ENCODE measurements around the gene ATP8A2. TPM values are rescaled to one million over a fixed set of nuclear protein-coding genes. Genes with fewer than 3 reads are reported as not detected.

The ATP8A2 gene
- total RNA-seq, 1 experiment from 2014 or later: 5.2 TPM

DNA sequence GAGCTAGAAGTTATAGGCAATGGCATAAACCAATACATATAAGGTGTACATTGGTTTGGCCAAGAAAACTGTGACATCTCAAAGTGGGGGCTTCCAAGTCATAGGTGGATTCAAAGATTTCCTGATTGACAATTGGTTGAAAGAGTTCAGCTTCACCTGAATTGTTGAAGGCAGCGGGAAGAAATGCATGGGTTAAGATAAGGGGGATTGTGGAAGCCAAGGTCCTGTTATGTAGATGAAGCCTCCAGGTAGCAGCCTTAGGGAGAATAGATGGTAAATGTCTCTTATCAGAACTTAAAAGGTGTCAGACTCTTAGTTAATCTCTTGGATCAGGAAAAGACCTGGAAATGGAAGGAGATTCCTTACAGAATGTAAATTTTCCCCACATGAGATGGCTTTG lies 26.0 kb downstream of the ATP8A2 start (continued):
- TF ChIP-seq, protein P1, sequence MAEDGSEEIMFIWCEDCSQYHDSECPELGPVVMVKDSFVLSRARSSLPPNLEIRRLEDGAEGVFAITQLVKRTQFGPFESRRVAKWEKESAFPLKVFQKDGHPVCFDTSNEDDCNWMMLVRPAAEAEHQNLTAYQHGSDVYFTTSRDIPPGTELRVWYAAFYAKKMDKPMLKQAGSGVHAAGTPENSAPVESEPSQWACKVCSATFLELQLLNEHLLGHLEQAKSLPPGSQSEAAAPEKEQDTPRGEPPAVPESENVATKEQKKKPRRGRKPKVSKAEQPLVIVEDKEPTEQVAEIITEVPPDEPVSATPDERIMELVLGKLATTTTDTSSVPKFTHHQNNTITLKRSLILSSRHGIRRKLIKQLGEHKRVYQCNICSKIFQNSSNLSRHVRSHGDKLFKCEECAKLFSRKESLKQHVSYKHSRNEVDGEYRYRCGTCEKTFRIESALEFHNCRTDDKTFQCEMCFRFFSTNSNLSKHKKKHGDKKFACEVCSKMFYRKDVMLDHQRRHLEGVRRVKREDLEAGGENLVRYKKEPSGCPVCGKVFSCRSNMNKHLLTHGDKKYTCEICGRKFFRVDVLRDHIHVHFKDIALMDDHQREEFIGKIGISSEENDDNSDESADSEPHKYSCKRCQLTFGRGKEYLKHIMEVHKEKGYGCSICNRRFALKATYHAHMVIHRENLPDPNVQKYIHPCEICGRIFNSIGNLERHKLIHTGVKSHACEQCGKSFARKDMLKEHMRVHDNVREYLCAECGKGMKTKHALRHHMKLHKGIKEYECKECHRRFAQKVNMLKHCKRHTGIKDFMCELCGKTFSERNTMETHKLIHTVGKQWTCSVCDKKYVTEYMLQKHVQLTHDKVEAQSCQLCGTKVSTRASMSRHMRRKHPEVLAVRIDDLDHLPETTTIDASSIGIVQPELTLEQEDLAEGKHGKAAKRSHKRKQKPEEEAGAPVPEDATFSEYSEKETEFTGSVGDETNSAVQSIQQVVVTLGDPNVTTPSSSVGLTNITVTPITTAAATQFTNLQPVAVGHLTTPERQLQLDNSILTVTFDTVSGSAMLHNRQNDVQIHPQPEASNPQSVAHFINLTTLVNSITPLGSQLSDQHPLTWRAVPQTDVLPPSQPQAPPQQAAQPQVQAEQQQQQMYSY (CRISPR knock-in tag; IDR thresholded peaks at IDR 0.05): no peak
- TF ChIP-seq, protein P2, sequence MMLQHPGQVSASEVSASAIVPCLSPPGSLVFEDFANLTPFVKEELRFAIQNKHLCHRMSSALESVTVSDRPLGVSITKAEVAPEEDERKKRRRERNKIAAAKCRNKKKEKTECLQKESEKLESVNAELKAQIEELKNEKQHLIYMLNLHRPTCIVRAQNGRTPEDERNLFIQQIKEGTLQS (CRISPR knock-in tag; conservative IDR thresholded peaks at IDR 0.05): no peak

DNA sequence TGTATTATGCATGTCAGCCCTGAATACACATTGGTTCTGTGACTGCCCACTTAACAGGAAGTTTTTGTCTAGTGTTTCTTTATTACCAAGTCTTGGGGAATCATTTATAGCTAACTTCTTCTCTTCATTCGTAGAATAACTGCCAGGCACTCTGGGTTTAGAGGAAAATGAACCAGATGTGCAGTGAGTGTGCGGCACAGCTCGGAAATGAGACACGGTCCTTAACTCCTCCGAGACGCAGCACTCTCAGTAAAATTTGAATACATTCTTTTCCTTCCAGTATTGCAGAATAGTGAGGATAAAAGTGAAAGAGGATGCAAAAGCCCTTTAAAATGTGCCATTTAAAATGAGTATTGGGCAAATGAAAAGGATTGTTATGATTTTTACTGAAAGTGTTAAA lies 29.2 kb downstream of the ATP8A2 start:
- DNase-seq (ENCODE audit: low spot score) (no peak), ATAC-seq (no peak)
- ChIA-PET POLR2A (no interaction called here), CTCF (no interaction called here)
- Mint-ChIP-seq H3K4me3 (no peak overlapping the region), H3K27ac (no peak overlapping the region), H3K36me3 (no peaks in the 10 kb centered on the region; the same call in 1 of the 2 replicates), H3K4me1 (peaks cover 45% of the 10 kb centered on the region), H3K9me3 (peaks cover 20% of the 10 kb centered on the region), H3K27me3 (ENCODE audit: low read depth) (peaks cover 2% of the 10 kb centered on the region)
- no peak for TF ChIP-seq RELA (CRISPR knock-in tag; IDR thresholded peaks at IDR 0.05; ENCODE audit: borderline replicate concordance)
- TF ChIP-seq TEAD1 (CRISPR knock-in tag; IDR thresholded peaks at IDR 0.05): no peak
- no peak for TF ChIP-seq ZNF396 (CRISPR knock-in tag; IDR thresholded peaks at IDR 0.05; ENCODE audit: borderline replicate concordance)
- no peak for TF ChIP-seq ZNF423 (CRISPR knock-in tag; IDR thresholded peaks at IDR 0.05)
- TF ChIP-seq, protein P3, sequence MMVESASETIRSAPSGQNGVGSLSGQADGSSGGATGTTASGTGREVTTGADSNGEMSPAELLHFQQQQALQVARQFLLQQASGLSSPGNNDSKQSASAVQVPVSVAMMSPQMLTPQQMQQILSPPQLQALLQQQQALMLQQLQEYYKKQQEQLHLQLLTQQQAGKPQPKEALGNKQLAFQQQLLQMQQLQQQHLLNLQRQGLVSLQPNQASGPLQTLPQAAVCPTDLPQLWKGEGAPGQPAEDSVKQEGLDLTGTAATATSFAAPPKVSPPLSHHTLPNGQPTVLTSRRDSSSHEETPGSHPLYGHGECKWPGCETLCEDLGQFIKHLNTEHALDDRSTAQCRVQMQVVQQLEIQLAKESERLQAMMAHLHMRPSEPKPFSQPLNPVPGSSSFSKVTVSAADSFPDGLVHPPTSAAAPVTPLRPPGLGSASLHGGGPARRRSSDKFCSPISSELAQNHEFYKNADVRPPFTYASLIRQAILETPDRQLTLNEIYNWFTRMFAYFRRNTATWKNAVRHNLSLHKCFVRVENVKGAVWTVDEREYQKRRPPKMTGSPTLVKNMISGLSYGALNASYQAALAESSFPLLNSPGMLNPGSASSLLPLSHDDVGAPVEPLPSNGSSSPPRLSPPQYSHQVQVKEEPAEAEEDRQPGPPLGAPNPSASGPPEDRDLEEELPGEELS (CRISPR knock-in tag; IDR thresholded peaks at IDR 0.05): no peak
- TF ChIP-seq, protein P1 (CRISPR knock-in tag; IDR thresholded peaks at IDR 0.05): no peak
- no peak for TF ChIP-seq TCF7 (CRISPR knock-in tag; IDR thresholded peaks at IDR 0.05; ENCODE audit: low read depth)
- TF ChIP-seq, protein P4, sequence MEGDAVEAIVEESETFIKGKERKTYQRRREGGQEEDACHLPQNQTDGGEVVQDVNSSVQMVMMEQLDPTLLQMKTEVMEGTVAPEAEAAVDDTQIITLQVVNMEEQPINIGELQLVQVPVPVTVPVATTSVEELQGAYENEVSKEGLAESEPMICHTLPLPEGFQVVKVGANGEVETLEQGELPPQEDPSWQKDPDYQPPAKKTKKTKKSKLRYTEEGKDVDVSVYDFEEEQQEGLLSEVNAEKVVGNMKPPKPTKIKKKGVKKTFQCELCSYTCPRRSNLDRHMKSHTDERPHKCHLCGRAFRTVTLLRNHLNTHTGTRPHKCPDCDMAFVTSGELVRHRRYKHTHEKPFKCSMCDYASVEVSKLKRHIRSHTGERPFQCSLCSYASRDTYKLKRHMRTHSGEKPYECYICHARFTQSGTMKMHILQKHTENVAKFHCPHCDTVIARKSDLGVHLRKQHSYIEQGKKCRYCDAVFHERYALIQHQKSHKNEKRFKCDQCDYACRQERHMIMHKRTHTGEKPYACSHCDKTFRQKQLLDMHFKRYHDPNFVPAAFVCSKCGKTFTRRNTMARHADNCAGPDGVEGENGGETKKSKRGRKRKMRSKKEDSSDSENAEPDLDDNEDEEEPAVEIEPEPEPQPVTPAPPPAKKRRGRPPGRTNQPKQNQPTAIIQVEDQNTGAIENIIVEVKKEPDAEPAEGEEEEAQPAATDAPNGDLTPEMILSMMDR (IDR thresholded peaks at IDR 0.05): no peak
- TF ChIP-seq, protein P5, sequence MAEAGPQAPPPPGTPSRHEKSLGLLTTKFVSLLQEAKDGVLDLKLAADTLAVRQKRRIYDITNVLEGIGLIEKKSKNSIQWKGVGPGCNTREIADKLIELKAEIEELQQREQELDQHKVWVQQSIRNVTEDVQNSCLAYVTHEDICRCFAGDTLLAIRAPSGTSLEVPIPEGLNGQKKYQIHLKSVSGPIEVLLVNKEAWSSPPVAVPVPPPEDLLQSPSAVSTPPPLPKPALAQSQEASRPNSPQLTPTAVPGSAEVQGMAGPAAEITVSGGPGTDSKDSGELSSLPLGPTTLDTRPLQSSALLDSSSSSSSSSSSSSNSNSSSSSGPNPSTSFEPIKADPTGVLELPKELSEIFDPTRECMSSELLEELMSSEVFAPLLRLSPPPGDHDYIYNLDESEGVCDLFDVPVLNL (CRISPR knock-in tag; IDR thresholded peaks at IDR 0.05; ENCODE audit: borderline replicate concordance, low read depth): no peak
- TF ChIP-seq NFE2L1 (CRISPR knock-in tag; IDR thresholded peaks at IDR 0.05): no peak

All from WTC11 (cell line).